ENCODE data around the gene P2RX4. TPM values are rescaled to one million over a fixed set of nuclear protein-coding genes. Genes with fewer than 3 reads are reported as not detected.
A peak's percentile ranks its signal among the peaks of the same experiment; 100 is the strongest.

The P2RX4 gene
- total and polyA plus RNA-seq, 2 of the 13 experiments (the other 11 are each of a cell fraction or from before 2014, with no cell fraction given), result 13.8 to 30.8 TPM

GRCh38 chr12:121209624-121210572 is at the start of gene P2RX4 (continued):
- TF ChIP-seq ZBTB40 (IDR thresholded peaks at IDR 0.05), result no peak
- TF ChIP-seq ZBTB40 (CRISPR knock-in tag; IDR thresholded peaks at IDR 0.05), result peak; percentile 65
- TF ChIP-seq HNRNPK (IDR thresholded peaks at IDR 0.05; ENCODE audit: low read depth, low read length, poor library complexity, severe bottlenecking), result no peak
- no peak for TF ChIP-seq ADNP (CRISPR knock-in tag; IDR thresholded peaks at IDR 0.05)
- TF ChIP-seq, protein P1, sequence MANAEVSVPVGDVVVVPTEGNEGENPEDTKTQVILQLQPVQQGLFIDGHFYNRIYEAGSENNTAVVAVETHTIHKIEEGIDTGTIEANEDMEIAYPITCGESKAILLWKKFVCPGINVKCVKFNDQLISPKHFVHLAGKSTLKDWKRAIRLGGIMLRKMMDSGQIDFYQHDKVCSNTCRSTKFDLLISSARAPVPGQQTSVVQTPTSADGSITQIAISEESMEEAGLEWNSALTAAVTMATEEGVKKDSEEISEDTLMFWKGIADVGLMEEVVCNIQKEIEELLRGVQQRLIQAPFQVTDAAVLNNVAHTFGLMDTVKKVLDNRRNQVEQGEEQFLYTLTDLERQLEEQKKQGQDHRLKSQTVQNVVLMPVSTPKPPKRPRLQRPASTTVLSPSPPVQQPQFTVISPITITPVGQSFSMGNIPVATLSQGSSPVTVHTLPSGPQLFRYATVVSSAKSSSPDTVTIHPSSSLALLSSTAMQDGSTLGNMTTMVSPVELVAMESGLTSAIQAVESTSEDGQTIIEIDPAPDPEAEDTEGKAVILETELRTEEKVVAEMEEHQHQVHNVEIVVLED (CRISPR knock-in tag; IDR thresholded peaks at IDR 0.05; ENCODE audit: borderline replicate concordance), result peak; percentile 66
- no peak for TF ChIP-seq ZNF891 (CRISPR knock-in tag; IDR thresholded peaks at IDR 0.05)
- peak; percentile 65; the same call in 1 of the 2 replicates for TF ChIP-seq ZNF614 (CRISPR knock-in tag; IDR thresholded peaks at IDR 0.05; ENCODE audit: borderline replicate concordance)
- no peak for TF ChIP-seq ZNF20 (CRISPR knock-in tag; IDR thresholded peaks at IDR 0.05)
- TF ChIP-seq HMG20A (CRISPR knock-in tag; IDR thresholded peaks at IDR 0.05; ENCODE audit: borderline replicate concordance), result 0 out of 2 replicates have a peak, but pooled peaks have one; percentile 16
- no peak for TF ChIP-seq CBX1 (IDR thresholded peaks at IDR 0.05; ENCODE audit: low read depth)
- TF ChIP-seq WIZ (CRISPR knock-in tag; IDR thresholded peaks at IDR 0.05), result no peak; the same call in 1 of the 2 replicates
- no peak for TF ChIP-seq ZNF737 (CRISPR knock-in tag; IDR thresholded peaks at IDR 0.05; ENCODE audit: borderline replicate concordance)
- no peak for TF ChIP-seq ZNF556 (CRISPR knock-in tag; IDR thresholded peaks at IDR 0.05; ENCODE audit: borderline replicate concordance)
- TF ChIP-seq ZNF766 (CRISPR knock-in tag; IDR thresholded peaks at IDR 0.05; ENCODE audit: borderline replicate concordance), result peak; percentile 87
- 0 out of 2 replicates have a peak, but pooled peaks have one; percentile 30 for TF ChIP-seq ZNF414 (CRISPR knock-in tag; IDR thresholded peaks at IDR 0.05)
- 0 out of 2 replicates have a peak, but pooled peaks have one; percentile 35 for TF ChIP-seq TEAD2 (CRISPR knock-in tag; IDR thresholded peaks at IDR 0.05)
- peak; percentile 61 for TF ChIP-seq FOXO1 (CRISPR knock-in tag; IDR thresholded peaks at IDR 0.05)
